ENCODE measurements around the gene IL10RB.

Gene IL10RB

GRCh38 chr21:33259995-33260394, 6.2 kb upstream of the IL10RB start:
- no peak for DNase-seq
- Mint-ChIP-seq H3K27ac (no peak overlapping the region), H3K4me3 (no peak overlapping the region), H3K9me3 (peaks cover 12% of the 10 kb centered on the region), H3K36me3 (ENCODE audit: low read depth) (peaks cover 34% of the 10 kb centered on the region), H3K27me3 (ENCODE audit: low read depth, poor library complexity) (peaks cover under 1% of the 10 kb centered on the region), H3K4me1 (peaks cover 10% of the 10 kb centered on the region)
- TF ChIP-seq, protein P1, sequence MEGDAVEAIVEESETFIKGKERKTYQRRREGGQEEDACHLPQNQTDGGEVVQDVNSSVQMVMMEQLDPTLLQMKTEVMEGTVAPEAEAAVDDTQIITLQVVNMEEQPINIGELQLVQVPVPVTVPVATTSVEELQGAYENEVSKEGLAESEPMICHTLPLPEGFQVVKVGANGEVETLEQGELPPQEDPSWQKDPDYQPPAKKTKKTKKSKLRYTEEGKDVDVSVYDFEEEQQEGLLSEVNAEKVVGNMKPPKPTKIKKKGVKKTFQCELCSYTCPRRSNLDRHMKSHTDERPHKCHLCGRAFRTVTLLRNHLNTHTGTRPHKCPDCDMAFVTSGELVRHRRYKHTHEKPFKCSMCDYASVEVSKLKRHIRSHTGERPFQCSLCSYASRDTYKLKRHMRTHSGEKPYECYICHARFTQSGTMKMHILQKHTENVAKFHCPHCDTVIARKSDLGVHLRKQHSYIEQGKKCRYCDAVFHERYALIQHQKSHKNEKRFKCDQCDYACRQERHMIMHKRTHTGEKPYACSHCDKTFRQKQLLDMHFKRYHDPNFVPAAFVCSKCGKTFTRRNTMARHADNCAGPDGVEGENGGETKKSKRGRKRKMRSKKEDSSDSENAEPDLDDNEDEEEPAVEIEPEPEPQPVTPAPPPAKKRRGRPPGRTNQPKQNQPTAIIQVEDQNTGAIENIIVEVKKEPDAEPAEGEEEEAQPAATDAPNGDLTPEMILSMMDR (IDR thresholded peaks at IDR 0.05): no peak

DNA sequence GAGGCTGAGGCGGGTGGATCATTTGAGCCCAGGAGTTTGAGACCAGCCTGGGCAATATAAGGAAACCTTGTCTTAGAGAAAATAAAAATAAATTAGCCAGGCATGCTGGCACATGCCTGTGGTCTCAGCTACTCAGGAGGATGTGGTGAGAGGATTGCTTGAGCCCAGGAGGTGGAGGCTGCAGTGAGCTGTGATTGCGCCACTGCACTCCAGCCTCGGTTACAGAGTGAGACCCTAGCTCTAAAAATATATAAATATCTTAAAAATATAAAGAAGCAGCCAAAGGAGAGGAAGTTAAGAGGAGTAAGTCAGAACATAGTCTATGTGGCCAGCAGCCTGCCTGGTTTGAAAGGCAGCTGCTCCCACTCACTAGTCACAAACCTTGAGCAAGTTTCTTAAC, 4.5 kb upstream of the IL10RB start:
- Mint-ChIP-seq H3K9me3 (peaks cover 11% of the 10 kb centered on the region), H3K27ac (no peak overlapping the region)
- TF ChIP-seq, protein P1 (IDR thresholded peaks at IDR 0.05): no peak

DNA sequence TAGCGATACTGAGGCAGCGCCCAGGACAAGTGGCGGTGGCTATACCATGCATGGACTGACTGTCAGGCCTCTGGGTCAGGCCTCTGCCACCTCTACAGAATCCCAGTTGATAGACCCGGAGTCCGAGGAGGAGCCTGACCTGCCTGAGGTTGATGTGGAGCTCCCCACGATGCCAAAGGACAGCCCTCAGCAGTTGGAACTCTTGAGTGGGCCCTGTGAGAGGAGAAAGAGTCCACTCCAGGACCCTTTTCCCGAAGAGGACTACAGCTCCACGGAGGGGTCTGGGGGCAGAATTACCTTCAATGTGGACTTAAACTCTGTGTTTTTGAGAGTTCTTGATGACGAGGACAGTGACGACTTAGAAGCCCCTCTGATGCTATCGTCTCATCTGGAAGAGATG, 3.2 kb upstream of the IL10RB start:
- DNase-seq: no peak
- Mint-ChIP-seq H3K9me3 (no peaks in the 10 kb centered on the region), H3K27ac (no peak overlapping the region), H3K27me3 (ENCODE audit: low read depth, poor library complexity) (peaks cover 10% of the 10 kb centered on the region), H3K4me3 (no peak overlapping the region), H3K36me3 (ENCODE audit: low read depth) (peaks cover 13% of the 10 kb centered on the region), H3K4me1 (peaks cover 31% of the 10 kb centered on the region)
- TF ChIP-seq, protein P1 (IDR thresholded peaks at IDR 0.05): no peak

More for the DNA sequence above, 4.5 kb upstream of the IL10RB start:
- no peak for DNase-seq
- Mint-ChIP-seq H3K4me1 (peaks cover 19% of the 10 kb centered on the region), H3K4me3 (no peak overlapping the region), H3K27me3 (ENCODE audit: low read depth, poor library complexity) (peaks cover 10% of the 10 kb centered on the region), H3K36me3 (ENCODE audit: low read depth) (peaks cover 26% of the 10 kb centered on the region)

DNA sequence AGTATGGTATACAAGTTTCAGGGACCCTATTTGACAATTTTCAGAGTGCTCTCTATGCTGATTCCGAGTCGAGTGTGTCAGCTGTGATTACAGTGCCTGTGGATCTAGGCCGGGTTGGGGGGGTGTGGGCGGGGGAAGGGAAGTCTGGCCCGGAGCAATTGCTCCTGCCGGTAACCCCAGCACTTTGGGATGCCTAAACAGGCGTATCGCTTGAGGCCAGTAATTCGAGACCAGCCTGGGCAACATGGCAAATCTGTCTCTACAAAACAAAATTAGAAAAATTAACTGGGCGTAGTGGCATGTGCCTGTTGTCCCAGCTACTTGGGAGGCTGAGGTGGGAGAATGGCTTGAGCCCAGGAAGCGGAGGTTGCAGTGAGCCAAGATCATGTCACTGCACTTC, 1.6 kb upstream of the IL10RB start:
- TF ChIP-seq, protein P1 (IDR thresholded peaks at IDR 0.05): no peak
- no peaks in the 10 kb centered on the region for H3K36me3 Mint-ChIP-seq (ENCODE audit: low read depth)
- H3K27ac Mint-ChIP-seq: no peak overlapping the region
- no peaks in the 10 kb centered on the region for H3K9me3 Mint-ChIP-seq
- peaks cover 13% of the 10 kb centered on the region for H3K27me3 Mint-ChIP-seq (ENCODE audit: low read depth, poor library complexity)
- no peak overlapping the region for H3K4me3 Mint-ChIP-seq
- peak; percentile 20 for DNase-seq
- H3K4me1 Mint-ChIP-seq: peaks cover 35% of the 10 kb centered on the region

DNA sequence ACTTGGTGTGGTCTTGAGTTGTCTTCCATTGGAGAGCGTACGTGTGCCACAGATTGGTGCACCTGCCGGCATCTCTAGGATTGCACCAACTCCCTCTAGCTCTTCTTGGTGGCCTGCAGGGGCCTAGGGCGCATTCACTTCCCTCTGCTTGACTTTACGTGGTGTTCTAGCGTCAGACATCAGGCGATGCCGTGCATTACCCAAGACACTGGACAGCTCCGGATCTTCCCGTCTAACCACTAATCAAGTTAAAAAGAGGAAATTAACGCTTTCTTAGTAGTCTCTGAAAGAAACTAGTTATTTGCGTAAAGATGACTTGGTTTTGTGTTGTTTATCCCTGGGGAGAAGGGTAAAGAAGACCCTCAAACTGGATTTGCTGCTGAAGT, 510 bp upstream of the IL10RB start:
- TF ChIP-seq, protein P1 (IDR thresholded peaks at IDR 0.05): no peak
- Mint-ChIP-seq H3K27me3 (ENCODE audit: low read depth, poor library complexity) (peaks cover 13% of the 10 kb centered on the region), H3K9me3 (no peaks in the 10 kb centered on the region), H3K4me1 (peaks cover 35% of the 10 kb centered on the region), H3K36me3 (ENCODE audit: low read depth) (peaks cover 6% of the 10 kb centered on the region), H3K4me3 (peak overlapping the region; percentile 82), H3K27ac (no peak overlapping the region)
- no peak for DNase-seq

DNA sequence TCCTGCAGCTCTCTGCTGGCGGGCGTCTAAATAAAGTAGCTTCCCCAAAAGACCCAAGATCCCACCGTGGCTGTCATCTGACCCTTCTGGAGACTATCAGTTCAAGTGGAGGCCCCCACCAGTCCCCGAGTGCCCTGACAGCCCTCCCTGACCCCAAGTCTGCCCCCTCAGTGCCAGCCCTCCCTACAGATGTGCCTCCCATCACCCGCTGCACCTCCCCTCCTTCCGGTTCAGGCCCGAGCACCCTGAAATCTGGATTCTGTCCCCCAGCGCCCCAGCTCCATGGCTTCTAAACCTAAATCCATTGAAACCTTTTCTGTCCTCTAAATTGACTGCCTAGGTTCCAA, 595 bp downstream of the IL10RB start:
- Mint-ChIP-seq H3K27me3 (ENCODE audit: low read depth, poor library complexity) (peaks cover 13% of the 10 kb centered on the region), H3K4me3 (peak overlapping the region; percentile 92), H3K9me3 (no peaks in the 10 kb centered on the region), H3K4me1 (peaks cover 39% of the 10 kb centered on the region), H3K27ac (peak overlapping the region; percentile 80), H3K36me3 (ENCODE audit: low read depth) (peaks cover 13% of the 10 kb centered on the region)
- TF ChIP-seq, protein P1 (IDR thresholded peaks at IDR 0.05): no peak
- no peak for DNase-seq

Measured in nephron progenitor cell (in vitro differentiated cells).